Uterus (tissue), 4 donors: ENCODE data around the gene UGT1A10. TPM values are rescaled to one million over a fixed set of nuclear protein-coding genes. Genes with fewer than 3 reads are reported as not detected.

ENCODE experiments used
- DNase-seq, 2 donors: peaks; one replicate each; pipeline ENCODE4 v3.0.0-alpha.2; 2019 to 2020
- H3K27ac ChIP-seq, 2 donors: fragments of 200-600 bp; sonication (generic); 1 replicate in 1 of 2; 2 replicates in 1 of 2; pipeline ENCODE4 v1.5.1; 2016 to 2018
- H3K27me3 ChIP-seq, 2 donors: fragments of 200-600 bp; sonication (generic); one replicate each; pipeline ENCODE4 v1.5.1; 2018 to 2019; ENCODE audit warnings: control low read depth in 1 of 2
- H3K36me3 ChIP-seq, 2 donors: fragments of 200-600 bp; sonication (generic); one replicate each; pipeline ENCODE4 v1.5.1; 2019; ENCODE audit warnings: control low read depth in 1 of 2
- H3K4me1 ChIP-seq, 2 donors: fragments of 200-600 bp; sonication (generic); one replicate each; pipeline ENCODE4 v1.5.1; 2018 to 2019; ENCODE audit warnings: control low read depth in 1 of 2
- H3K4me3 ChIP-seq, 2 donors: fragments of 200-600 bp; sonication (generic); 1 replicate in 1 of 2; 2 replicates in 1 of 2; pipeline ENCODE4 v1.5.1; 2018 to 2019; ENCODE audit warnings: mild to moderate bottlenecking in 1 of 2
- H3K9me3 ChIP-seq, 2 donors: fragments of 200-600 bp; sonication (generic); one replicate each; pipeline ENCODE4 v1.5.1; 2019; ENCODE audit warnings: control low read depth in 1 of 2
- CTCF ChIP-seq, 4 experiments: fragments of 200-600 bp in 2 of 4; fragments of 450-650 bp in 2 of 4; sonication (generic) in 2 of 4; IDR thresholded peaks; one replicate each; pipeline ENCODE4 v1.5.1; 2016 to 2019; ENCODE audit warnings: antibody characterized with exemption in 4 of 4, mild to moderate bottlenecking in 2 of 4, moderate library complexity in 1 of 4
- POLR2A ChIP-seq, 2 donors: fragments of 450-650 bp; IDR thresholded peaks; one replicate each; pipeline ENCODE4 v1.6.1; 2016; ENCODE audit warnings: antibody characterized with exemption in 2 of 2, mild to moderate bottlenecking in 1 of 2, moderate library complexity in 1 of 2
- intact Hi-C: fragments of 100-400 bp; cut with DNase I; formaldehyde crosslinking; loops from one replicate; pipeline ENCODE4 v1.15.1; 2023; ENCODE audit warnings: low total_unique reads
- total RNA-seq, 4 donors: library from RNA; depleted of rRNA in 3 of 4; stranded (reverse); fragments of >200 nt in 3 of 4; gene quantifications; one replicate each; pipeline versions ENCODE4 v1.1.0 to v1.2.4, GENCODE V29; 2014 to 2023
- donor health status: DM: yes; HTN: yes; CAD: no.

Gene UGT1A10
- total RNA-seq, 4 donors from 2014 or later = not detected

- Histone ChIP-seq H3K4me3 (no peak overlapping the region), H3K4me1 (no peaks in the 10 kb centered on the region), H3K27me3 (no peaks in the 10 kb centered on the region), H3K9me3 (no peaks in the 10 kb centered on the region), H3K36me3 (no peaks in the 10 kb centered on the region), H3K27ac (no peak overlapping the region)
- intact Hi-C loops = no loop called here
- no peak for DNase-seq
- TF ChIP-seq POLR2A (IDR thresholded peaks at IDR 0.05) = no peak
- no peak for TF ChIP-seq CTCF (IDR thresholded peaks at IDR 0.05)
Measured at GRCh38 chr2:233793465-233794127, 157.3 kb downstream of the UGT1A10 start.

GRCh38 chr2:233794128-233794658, 157.9 kb downstream of the UGT1A10 start:
- no peak for DNase-seq
- no peaks in the 10 kb centered on the region for H3K36me3 ChIP-seq
- H3K9me3 ChIP-seq = no peaks in the 10 kb centered on the region
- H3K27me3 ChIP-seq = no peaks in the 10 kb centered on the region
- H3K27ac ChIP-seq = no peak overlapping the region
- no peak overlapping the region for H3K4me3 ChIP-seq
- intact Hi-C loops = no loop called here
- TF ChIP-seq POLR2A (IDR thresholded peaks at IDR 0.05) (no peak), CTCF (IDR thresholded peaks at IDR 0.05) (no peak)
- no peaks in the 10 kb centered on the region for H3K4me1 ChIP-seq

GRCh38 chr2:233795735-233796171, 159.5 kb downstream of the UGT1A10 start:
- no peaks in the 10 kb centered on the region for H3K36me3 ChIP-seq
- no peak overlapping the region for H3K4me3 ChIP-seq
- H3K27me3 ChIP-seq = no peaks in the 10 kb centered on the region
- no peaks in the 10 kb centered on the region for H3K4me1 ChIP-seq
- H3K27ac ChIP-seq = no peak overlapping the region
- H3K9me3 ChIP-seq = no peaks in the 10 kb centered on the region
- DNase-seq = no peak
- TF ChIP-seq POLR2A (IDR thresholded peaks at IDR 0.05) (no peak), CTCF (IDR thresholded peaks at IDR 0.05) (no peak)
- intact Hi-C loops = no loop called here

GRCh38 chr2:233796254-233796653, 160.0 kb downstream of the UGT1A10 start:
- no peaks in the 10 kb centered on the region for H3K9me3 ChIP-seq
- intact Hi-C loops = no loop called here
- DNase-seq = no peak
- H3K4me3 ChIP-seq = no peak overlapping the region
- no peaks in the 10 kb centered on the region for H3K4me1 ChIP-seq
- H3K36me3 ChIP-seq = no peaks in the 10 kb centered on the region
- no peak for TF ChIP-seq POLR2A (IDR thresholded peaks at IDR 0.05)
- no peak for TF ChIP-seq CTCF (IDR thresholded peaks at IDR 0.05)
- no peaks in the 10 kb centered on the region for H3K27me3 ChIP-seq
- H3K27ac ChIP-seq = no peak overlapping the region

GRCh38 chr2:233798335-233799086, 162.3 kb downstream of the UGT1A10 start:
- no peak for DNase-seq
- H3K4me1 ChIP-seq = no peaks in the 10 kb centered on the region
- H3K27me3 ChIP-seq = no peaks in the 10 kb centered on the region
- H3K9me3 ChIP-seq = no peaks in the 10 kb centered on the region
- no peak overlapping the region for H3K4me3 ChIP-seq
- TF ChIP-seq POLR2A (IDR thresholded peaks at IDR 0.05) (no peak), CTCF (IDR thresholded peaks at IDR 0.05) (no peak)
- no peak overlapping the region for H3K27ac ChIP-seq
- intact Hi-C loops = no loop called here
- H3K36me3 ChIP-seq = no peaks in the 10 kb centered on the region
